Endothelial cell of umbilical vein (primary cell): ENCODE results near the gene MEAK7. TPM values are rescaled to one million over a fixed set of nuclear protein-coding genes. Genes with fewer than 3 reads are reported as not detected.
A peak's percentile ranks its signal among the peaks of the same experiment; 100 is the strongest.

ENCODE experiments used
- BruUV-seq: library from RNA; stranded (reverse); fragments of 400-500 nt; replicated peaks from 2 replicates; lab custom pipeline; 2021; lab: Mats Ljungman, UMichigan
- CTCF ChIA-PET: fragments of 300-600, 350-600 bp; sonication (Branson Sonifier 250); formaldehyde crosslinking; loops from one replicate; lab custom pipeline; 2021; ENCODE audit warnings: antibody characterized with exemption, inconsistent platforms; lab: Charles Lee
- POLR2A ChIA-PET: fragments of 300-600, 350-600 bp; sonication (Branson Sonifier 250); formaldehyde crosslinking; loops from one replicate; lab custom pipeline; 2021; ENCODE audit warnings: antibody characterized with exemption, inconsistent platforms; lab: Charles Lee
- DNase-seq: peaks from one replicate; pipeline ENCODE4 v3.0.0-alpha.2; 2011; ENCODE audit warnings: low read depth, low spot score
- FAIRE-seq: peaks from 2 replicates; lab custom pipeline; 2011; peaks lifted over from hg19 to GRCh38; lab: Jason Lieb, UNC
- H2AFZ ChIP-seq: 2 replicates; pipeline ENCODE4 v1.6.0; 2012; ENCODE audit warnings: low read depth, low read length, control low read depth, inconsistent platforms
- H3K27ac ChIP-seq: 2 replicates; pipeline ENCODE4 v1.5.1; 2011; ENCODE audit warnings: low read depth, mild to moderate bottlenecking, control low read depth, low read length, moderate library complexity; ENCODE audit not compliant: insufficient read depth
- H3K27me3 ChIP-seq, 2 experiments: 2 replicates each; pipeline versions ENCODE4 v1.6.0 to v1.6.1; 2011; ENCODE audit warnings: low read length in 2 of 2, mixed read lengths in 1 of 2; ENCODE audit not compliant: control insufficient read depth in 2 of 2, insufficient read depth in 2 of 2
- H3K36me3 ChIP-seq, 2 experiments: 2 replicates in 1 of 2; 3 replicates in 1 of 2; pipeline ENCODE4 v1.5.1; 2011; ENCODE audit warnings: low read length in 2 of 2, mild to moderate bottlenecking in 1 of 2, moderate library complexity in 1 of 2; ENCODE audit not compliant: control insufficient read depth in 2 of 2, insufficient read depth in 2 of 2; ENCODE audit errors: extremely low read depth in 1 of 2
- H3K4me1 ChIP-seq: 3 replicates; pipeline ENCODE4 v1.5.1; 2011; ENCODE audit warnings: mild to moderate bottlenecking, low read length; ENCODE audit not compliant: control insufficient read depth, insufficient read depth; ENCODE audit errors: extremely low read depth
- H3K4me2 ChIP-seq: 2 replicates; pipeline ENCODE4 v1.6.1; 2011; ENCODE audit warnings: low read length, control low read depth, mixed read lengths; ENCODE audit not compliant: insufficient read depth
- H3K4me3 ChIP-seq, 3 experiments: fragments of 200-600 bp in 1 of 3; sonication (generic), shearing (Covaris generic) in 1 of 3; replicated peaks in 1 of 3; 2 replicates each; pipeline ENCODE4 v1.5.1; 2011 to 2016; ENCODE audit warnings: control low read depth in 3 of 3, low read length in 3 of 3, mild to moderate bottlenecking in 2 of 3, inconsistent platforms in 1 of 3, low read depth in 1 of 3, moderate library complexity in 1 of 3; ENCODE audit not compliant: insufficient read depth in 1 of 3
- H3K79me2 ChIP-seq: 2 replicates; pipeline ENCODE4 v1.6.0; 2012; ENCODE audit warnings: low read length, inconsistent platforms; ENCODE audit not compliant: control insufficient read depth, insufficient read depth
- H3K9ac ChIP-seq: replicated peaks from 2 replicates; pipeline ENCODE3; 2011; ENCODE audit warnings: low read length, control low read depth; ENCODE audit not compliant: insufficient read depth; ENCODE audit errors: extremely low read depth
- H3K9me1 ChIP-seq: replicated peaks from 3 replicates; pipeline ENCODE4 v1.6.0; 2011; ENCODE audit warnings: mild to moderate bottlenecking, low read length; ENCODE audit not compliant: control insufficient read depth, insufficient read depth; ENCODE audit errors: extremely low read depth
- H3K9me3 ChIP-seq: replicated peaks from 2 replicates; pipeline ENCODE4 v1.5.1; 2012; ENCODE audit warnings: low read length, inconsistent platforms; ENCODE audit not compliant: control insufficient read depth, insufficient read depth
- H4K20me1 ChIP-seq: replicated peaks from 2 replicates; pipeline ENCODE3; 2011; ENCODE audit warnings: mild to moderate bottlenecking, low read length; ENCODE audit not compliant: control insufficient read depth, insufficient read depth; ENCODE audit errors: extremely low read depth
- EZH2 ChIP-seq: IDR thresholded peaks from 2 replicates; pipeline ENCODE4 v1.6.1; 2012; ENCODE audit warnings: borderline replicate concordance, low read depth, mild to moderate bottlenecking, moderate library complexity, low read length, inconsistent platforms; ENCODE audit not compliant: severe bottlenecking
- FOS ChIP-seq: IDR thresholded peaks from 2 replicates; pipeline ENCODE4 v1.6.1; 2011; ENCODE audit warnings: mild to moderate bottlenecking, low read length, moderate library complexity, borderline replicate concordance; ENCODE audit not compliant: insufficient read depth
- GATA2 ChIP-seq: IDR thresholded peaks from 2 replicates; pipeline ENCODE4 v1.7.0; 2011; ENCODE audit warnings: low read depth, mild to moderate bottlenecking, moderate library complexity, mixed read lengths, low read length; ENCODE audit not compliant: insufficient read length, insufficient read depth
- JUN ChIP-seq: IDR thresholded peaks from 2 replicates; pipeline ENCODE4 v1.6.1; 2011; ENCODE audit warnings: borderline replicate concordance, low read depth; ENCODE audit not compliant: insufficient read length, insufficient read depth
- MYC ChIP-seq: IDR thresholded peaks from one replicate; pipeline ENCODE4 v1.6.1; 2011; ENCODE audit warnings: mild to moderate bottlenecking, low read depth, low read length
- POLR2A ChIP-seq: IDR thresholded peaks from 2 replicates; pipeline ENCODE4 v1.6.1; 2012; ENCODE audit warnings: low read depth, mild to moderate bottlenecking, control low read depth, low read length
- POLR2AphosphoS5 ChIP-seq: IDR thresholded peaks from 2 replicates; pipeline ENCODE4 v1.6.1; 2012; ENCODE audit warnings: low read depth, mild to moderate bottlenecking, control low read depth, low read length, moderate library complexity; ENCODE audit not compliant: insufficient read depth
- dilution Hi-C: fragments of 300-500 bp; cut with MboI; formaldehyde crosslinking; loops from one replicate; pipeline ENCODE4 v1.15.0; 2019; ENCODE audit warnings: low sequenced_read_pairs; ENCODE audit not compliant: extremely low pct_ligation_motif_present
- intact Hi-C: fragments of 100-400 bp; cut with micrococcal nuclease; formaldehyde crosslinking; loops from one replicate; pipeline ENCODE4 v1.10.0; 2022
- polyA plus RNA-seq, 4 experiments: library from polyadenylated mRNA; depleted of rRNA in 3 of 4; stranded (reverse) in 3 of 4; unstranded in 1 of 4; fragments of >200 nt; gene quantifications; 2 replicates each; pipeline versions ENCODE4 v1.2.1 to v1.2.3, GENCODE V29; 2011 to 2012; ENCODE audit warnings: missing spikeins in 1 of 4
- total RNA-seq: library from RNA; stranded (reverse); gene quantifications from 2 replicates; pipeline ENCODE4 v1.2.3, GENCODE V29; 2021
- TF ChIP-seq, protein P1 (sequence below): IDR thresholded peaks from 2 replicates; pipeline ENCODE4 v1.6.1; 2011; ENCODE audit not compliant: insufficient read depth, insufficient read length

The MEAK7 gene
- total and polyA plus RNA-seq, 2 donors (not counting 3 experiments of a cell fraction or from before 2014, with no cell fraction given) = 16.2 to 22.7 TPM

- H3K4me3 ChIP-seq = no peak overlapping the region
- no peaks in the 10 kb centered on the region for H3K9me3 ChIP-seq
- intact Hi-C loops (loop anchor here (1.0 to 10.0 kb wide), 4 partner anchors 207 to 527 kb away; no protein-coding TSS in a partner anchor), dilution Hi-C loops (no loop called here)
- no peak overlapping the region for H3K9ac ChIP-seq
- no peaks in the 10 kb centered on the region for H3K4me1 ChIP-seq
- H3K27me3 ChIP-seq = no peaks in the 10 kb centered on the region
- no peaks in the 10 kb centered on the region for H3K79me2 ChIP-seq
- POLR2A ChIA-PET = no interaction called here
- no peak for TF ChIP-seq FOS
- TF ChIP-seq GATA2 = no peak
- TF ChIP-seq POLR2A = no peak
- TF ChIP-seq POLR2AphosphoS5 = no peak
- no peak for TF ChIP-seq MYC
- TF ChIP-seq EZH2 = no peak
- TF ChIP-seq JUN = no peak
- TF ChIP-seq, protein P1, sequence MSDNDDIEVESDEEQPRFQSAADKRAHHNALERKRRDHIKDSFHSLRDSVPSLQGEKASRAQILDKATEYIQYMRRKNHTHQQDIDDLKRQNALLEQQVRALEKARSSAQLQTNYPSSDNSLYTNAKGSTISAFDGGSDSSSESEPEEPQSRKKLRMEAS = no peak
- BruUV-seq = no TSS peak
- H2AFZ ChIP-seq = no peak overlapping the region
- peaks cover 0 to 22% of the 10 kb centered on the region in 2 experiments for H3K36me3 ChIP-seq
- no peak overlapping the region for H3K4me2 ChIP-seq
- CTCF ChIA-PET = interaction anchor here (0.6 to 3.7 kb wide), 5 partner anchors 204 to 528 kb away, joined by 3 to 48 read pairs (median 5); no protein-coding TSS in a partner anchor
- H3K27ac ChIP-seq = no peak overlapping the region
- H4K20me1 ChIP-seq = no peaks in the 10 kb centered on the region
- DNase-seq (no peak), FAIRE-seq (peak; percentile 15)
- H3K9me1 ChIP-seq = no peaks in the 10 kb centered on the region
Measured at GRCh38 chr16:84483882-84484565, 20.4 kb downstream of the MEAK7 start.
